Kidney (tissue), 14 donors: ENCODE data around the gene SLC2A1. TPM values are rescaled to one million over a fixed set of nuclear protein-coding genes. Genes with fewer than 3 reads are reported as not detected.

Source experiments
- DNase-seq, 5 donors: peaks; one replicate each; pipeline ENCODE4 v3.0.0-alpha.2; 2013 to 2020
- FAIRE-seq: peaks from 2 replicates; lab custom pipeline; 2012; peaks lifted over from hg19 to GRCh38; lab: Jason Lieb, UNC
- H3K27ac ChIP-seq, 2 donors: one replicate each; pipeline ENCODE4 v1.7.0; 2013; ENCODE audit warnings: low read depth in 2 of 2, low read length in 2 of 2, inconsistent platforms in 1 of 2
- H3K27me3 ChIP-seq: one replicate; pipeline ENCODE4 v1.7.1; 2013; ENCODE audit warnings: low read length, inconsistent platforms; ENCODE audit not compliant: control insufficient read depth, insufficient read depth
- H3K36me3 ChIP-seq, 3 donors: one replicate each; pipeline versions ENCODE4 v1.7.0 to v1.7.1; 2013; ENCODE audit warnings: low read length in 3 of 3, control low read depth in 1 of 3, inconsistent platforms in 1 of 3; ENCODE audit not compliant: insufficient read depth in 3 of 3, control insufficient read depth in 2 of 3
- H3K4me1 ChIP-seq, 3 donors: one replicate each; pipeline versions ENCODE4 v1.7.0 to v1.7.1; 2013; ENCODE audit warnings: low read length in 3 of 3, inconsistent platforms in 1 of 3, low read depth in 1 of 3; ENCODE audit not compliant: control insufficient read depth in 2 of 3, insufficient read depth in 2 of 3
- H3K4me3 ChIP-seq, 3 donors: one replicate each; pipeline versions ENCODE4 v1.7.0 to v1.8.1; 2013; ENCODE audit warnings: low read length in 3 of 3, control low read depth in 1 of 3, inconsistent platforms in 1 of 3
- H3K9ac ChIP-seq, 3 donors: one replicate each; pipeline versions ENCODE4 v1.7.0 to v1.7.1; 2013; ENCODE audit warnings: low read length in 3 of 3, control low read depth in 1 of 3, inconsistent platforms in 1 of 3
- H3K9me3 ChIP-seq, 3 donors: one replicate each; pipeline versions ENCODE4 v1.7.0 to v1.7.1; 2013; ENCODE audit warnings: low read length in 3 of 3, control low read depth in 1 of 3, inconsistent platforms in 1 of 3; ENCODE audit not compliant: control insufficient read depth in 2 of 3, insufficient read depth in 1 of 3
- CTCF ChIP-seq: IDR thresholded peaks from 3 replicates; pipeline ENCODE4 v1.5.1; 2012; ENCODE audit warnings: mild to moderate bottlenecking, moderate library complexity, borderline replicate concordance; ENCODE audit not compliant: insufficient read depth; ENCODE audit errors: extremely low read depth
- intact Hi-C: fragments of 100-400 bp; cut with DNase I; formaldehyde crosslinking; loops from one replicate; pipeline ENCODE4 v1.11.1; 2022
- polyA plus RNA-seq: library from polyadenylated mRNA; stranded (reverse); fragments of 350-450 nt; fragmentation: Illumina TruSeq; extraction: RNeasy Lipid Tissue Mini Kit (QIAGEN cat#74804); gene quantifications from one replicate; pipeline ENCODE4 v1.2.3, GENCODE V29; 2014; ENCODE audit warnings: low read depth, low replicate concordance; ENCODE audit not compliant: insufficient read depth
- total RNA-seq: library from RNA; stranded (reverse); fragmentation: NEBNext Ultra II Directional; extraction: Animal tissue kit (Norgen Biotek cat#: 25700); gene quantifications from one replicate; pipeline ENCODE4 v1.2.1, GENCODE V29; 2021
- donor health status: control.
- donor health status: control.
- donor health status: control.
- donor health status: control.
- donor health status: control.
- donor health status: DM: yes; HTN: yes; CAD: no.
- donor health status: Normal renal cell carcinoma (clear cell type).

The SLC2A1 gene
- total and polyA plus RNA-seq, 2 donors from 2014 or later = 28.6 to 55.9 TPM

- Histone ChIP-seq H3K27ac (no peak overlapping the region), H3K9ac (no peak overlapping the region), H3K36me3 (no peaks in the 10 kb centered on the region), H3K9me3 (no peaks in the 10 kb centered on the region), H3K27me3 (no peaks in the 10 kb centered on the region), H3K4me3 (no peak overlapping the region), H3K4me1 (no peaks in the 10 kb centered on the region)
- FAIRE-seq (no peak), DNase-seq (no peak)
- intact Hi-C loops = no loop called here
- no peak for TF ChIP-seq CTCF
Observed at GRCh38 chr1:42992054-42992571, 33.4 kb upstream of the SLC2A1 start.

- Histone ChIP-seq H3K9ac (no peak overlapping the region), H3K36me3 (no peaks in the 10 kb centered on the region), H3K27me3 (no peaks in the 10 kb centered on the region), H3K9me3 (no peaks in the 10 kb centered on the region), H3K4me3 (no peak overlapping the region), H3K27ac (no peak overlapping the region), H3K4me1 (no peaks in the 10 kb centered on the region)
- no peak for TF ChIP-seq CTCF
- DNase-seq = no peak
- no peak for FAIRE-seq
- intact Hi-C loops = no loop called here
Observed at GRCh38 chr1:42990757-42991346, 32.2 kb upstream of the SLC2A1 start.

GRCh38 chr1:42983693-42984092 is 25.0 kb upstream of the SLC2A1 start:
- TF ChIP-seq CTCF = no peak
- no peak for DNase-seq
- intact Hi-C loops = no loop called here
- Histone ChIP-seq H3K4me3 (no peak overlapping the region), H3K9me3 (no peaks in the 10 kb centered on the region), H3K27ac (no peak overlapping the region), H3K27me3 (no peaks in the 10 kb centered on the region), H3K4me1 (no peaks in the 10 kb centered on the region), H3K36me3 (no peaks in the 10 kb centered on the region), H3K9ac (no peak overlapping the region)
- FAIRE-seq = no peak

GRCh38 chr1:42983253-42983652 is 24.6 kb upstream of the SLC2A1 start:
- no peak overlapping the region for H3K9ac ChIP-seq
- TF ChIP-seq CTCF = no peak
- no peaks in the 10 kb centered on the region for H3K9me3 ChIP-seq
- no peak overlapping the region for H3K27ac ChIP-seq
- no peak for DNase-seq
- H3K27me3 ChIP-seq = no peaks in the 10 kb centered on the region
- no peak overlapping the region for H3K4me3 ChIP-seq
- no peaks in the 10 kb centered on the region for H3K36me3 ChIP-seq
- no peak for FAIRE-seq
- intact Hi-C loops = no loop called here
- H3K4me1 ChIP-seq = no peaks in the 10 kb centered on the region
